Measurements from ENCODE around the gene REX1BD.

DNA sequence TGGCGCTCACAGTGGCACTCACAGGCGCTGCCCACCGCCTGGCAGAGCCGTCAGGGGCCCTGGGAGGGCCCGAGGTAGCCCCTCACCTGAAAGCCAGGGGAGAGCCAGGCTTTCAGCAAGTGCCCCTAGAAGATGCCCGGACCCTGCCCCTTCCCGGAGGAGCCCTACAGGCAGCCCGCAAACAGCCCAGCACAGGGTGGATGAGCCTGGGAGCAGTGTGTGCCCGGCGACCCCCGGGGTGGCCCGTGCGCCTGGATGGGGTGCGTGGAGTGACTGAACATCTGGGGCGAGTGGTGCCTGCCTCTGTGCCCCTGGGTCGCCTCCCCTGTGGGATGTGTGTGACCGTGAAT, 16.6 kb downstream of the REX1BD start:
- TF ChIP-seq POLR2AphosphoS5 (IDR thresholded peaks at IDR 0.05; ENCODE audit: insufficient read depth, low read depth, low read length) (no peak), JUN (IDR thresholded peaks at IDR 0.05; ENCODE audit: borderline replicate concordance, insufficient read depth, insufficient read length, low read depth) (no peak)
- TF ChIP-seq, protein P1, sequence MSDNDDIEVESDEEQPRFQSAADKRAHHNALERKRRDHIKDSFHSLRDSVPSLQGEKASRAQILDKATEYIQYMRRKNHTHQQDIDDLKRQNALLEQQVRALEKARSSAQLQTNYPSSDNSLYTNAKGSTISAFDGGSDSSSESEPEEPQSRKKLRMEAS (IDR thresholded peaks at IDR 0.05; ENCODE audit: insufficient read depth, insufficient read length) = no peak
